ENCODE results near the gene BTN2A1.

- no peak for TF ChIP-seq CTCF (IDR thresholded peaks at IDR 0.05)
- no peak for TF ChIP-seq POLR2A (IDR thresholded peaks at IDR 0.05)
These were observed 24.6 kb downstream of the BTN2A1 start for GRCh38 chr6:26482338-26482737.

Data from body of pancreas (tissue), 4 donors.